ENCODE measurements around the gene RXFP3. TPM values are rescaled to one million over a fixed set of nuclear protein-coding genes. Genes with fewer than 3 reads are reported as not detected.
"Not testable (repeated sequence)": the region's sequence is repeated elsewhere in the genome, so short reads cannot be mapped to it uniquely, and the experiment has no call there.

The RXFP3 gene
- total RNA-seq, 1 experiment from 2014 or later, result not detected

- TF ChIP-seq CTCF (IDR thresholded peaks at IDR 0.05; ENCODE audit: unreplicated experiment), result no peak
- POLR2A ChIA-PET, result no interaction called here
- H3K9me3 Mint-ChIP-seq (ENCODE audit: unreplicated experiment), result peaks cover 11% of the 10 kb centered on the region
- H3K27ac Mint-ChIP-seq (ENCODE audit: low read depth, unreplicated experiment), result no peak overlapping the region
- CTCF ChIA-PET, result interaction anchor here (0.6 kb wide), 1 partner anchor 152 kb away, joined by 3 read pairs; no protein-coding TSS in a partner anchor
- no peaks in the 10 kb centered on the region for H3K36me3 Mint-ChIP-seq (ENCODE audit: insufficient read depth, unreplicated experiment)
- BruUV-seq (replicated peaks), result no TSS peak
- H3K4me3 Mint-ChIP-seq (ENCODE audit: unreplicated experiment), result no peak overlapping the region
- H3K4me1 Mint-ChIP-seq (ENCODE audit: insufficient read depth, unreplicated experiment), result no peaks in the 10 kb centered on the region
- intact Hi-C loops (cut with micrococcal nuclease), result no loop called here
- no peak for DNase-seq (ENCODE audit: unreplicated experiment)
- H3K27me3 Mint-ChIP-seq (ENCODE audit: insufficient read depth, unreplicated experiment), result peaks cover 8% of the 10 kb centered on the region
Measured at GRCh38 chr5:33905381-33905780, 30.8 kb upstream of the RXFP3 start.

- H3K4me3 Mint-ChIP-seq (ENCODE audit: unreplicated experiment); intact Hi-C loops (cut with micrococcal nuclease); H3K4me1 Mint-ChIP-seq (ENCODE audit: insufficient read depth, unreplicated experiment); POLR2A ChIA-PET; H3K27ac Mint-ChIP-seq (ENCODE audit: low read depth, unreplicated experiment); DNase-seq (ENCODE audit: unreplicated experiment); BruUV-seq (replicated peaks); H3K36me3 Mint-ChIP-seq (ENCODE audit: insufficient read depth, unreplicated experiment): not testable (repeated sequence)
- H3K9me3 Mint-ChIP-seq (ENCODE audit: unreplicated experiment), result peaks cover 11% of the 10 kb centered on the region
- CTCF ChIA-PET, result interaction anchor here (0.6 to 0.8 kb wide), 2 partner anchors 153 to 1221 kb away, joined by 3 read pairs; no protein-coding TSS in a partner anchor
- peaks cover 16% of the 10 kb centered on the region for H3K27me3 Mint-ChIP-seq (ENCODE audit: insufficient read depth, unreplicated experiment)
Measured at GRCh38 chr5:33906248-33906647, 29.9 kb upstream of the RXFP3 start.

GRCh38 chr5:33914844-33915243 is 21.3 kb upstream of the RXFP3 start:
- intact Hi-C loops (cut with micrococcal nuclease); CTCF ChIA-PET; H3K36me3 Mint-ChIP-seq (ENCODE audit: insufficient read depth, unreplicated experiment); H3K4me3 Mint-ChIP-seq (ENCODE audit: unreplicated experiment); BruUV-seq (replicated peaks); H3K4me1 Mint-ChIP-seq (ENCODE audit: insufficient read depth, unreplicated experiment); H3K27ac Mint-ChIP-seq (ENCODE audit: low read depth, unreplicated experiment); DNase-seq (ENCODE audit: unreplicated experiment); POLR2A ChIA-PET: not testable (repeated sequence)
- peaks cover 13% of the 10 kb centered on the region for H3K9me3 Mint-ChIP-seq (ENCODE audit: unreplicated experiment)
- peaks cover 28% of the 10 kb centered on the region for H3K27me3 Mint-ChIP-seq (ENCODE audit: insufficient read depth, unreplicated experiment)

GRCh38 chr5:33921002-33921401 is 15.2 kb upstream of the RXFP3 start:
- peaks cover 3% of the 10 kb centered on the region for H3K9me3 Mint-ChIP-seq (ENCODE audit: unreplicated experiment)
- no peaks in the 10 kb centered on the region for H3K4me1 Mint-ChIP-seq (ENCODE audit: insufficient read depth, unreplicated experiment)
- ChIA-PET CTCF (interaction anchor here (1.4 kb wide), 1 partner anchor 450 kb away, joined by 4 read pairs; no protein-coding TSS in a partner anchor), POLR2A (no interaction called here)
- no peak for TF ChIP-seq CTCF (IDR thresholded peaks at IDR 0.05; ENCODE audit: unreplicated experiment)
- intact Hi-C loops (cut with micrococcal nuclease), result no loop called here
- no TSS peak for BruUV-seq (replicated peaks)
- no peak overlapping the region for H3K27ac Mint-ChIP-seq (ENCODE audit: low read depth, unreplicated experiment)
- no peak overlapping the region for H3K4me3 Mint-ChIP-seq (ENCODE audit: unreplicated experiment)
- no peaks in the 10 kb centered on the region for H3K36me3 Mint-ChIP-seq (ENCODE audit: insufficient read depth, unreplicated experiment)
- H3K27me3 Mint-ChIP-seq (ENCODE audit: insufficient read depth, unreplicated experiment), result no peaks in the 10 kb centered on the region
- no peak for DNase-seq (ENCODE audit: unreplicated experiment)

GRCh38 chr5:33925278-33925677 is 10.9 kb upstream of the RXFP3 start:
- H3K9me3 Mint-ChIP-seq (ENCODE audit: unreplicated experiment), result no peaks in the 10 kb centered on the region
- ChIA-PET CTCF (no interaction called here), POLR2A (interaction anchor here (0.6 kb wide), 1 partner anchor 367 kb away, joined by 3 read pairs; no protein-coding TSS in a partner anchor)
- no peak for TF ChIP-seq CTCF (IDR thresholded peaks at IDR 0.05; ENCODE audit: unreplicated experiment)
- no peak overlapping the region for H3K27ac Mint-ChIP-seq (ENCODE audit: low read depth, unreplicated experiment)
- H3K36me3 Mint-ChIP-seq (ENCODE audit: insufficient read depth, unreplicated experiment), result no peaks in the 10 kb centered on the region
- H3K4me3 Mint-ChIP-seq (ENCODE audit: unreplicated experiment), result no peak overlapping the region
- no peak for DNase-seq (ENCODE audit: unreplicated experiment)
- no peaks in the 10 kb centered on the region for H3K4me1 Mint-ChIP-seq (ENCODE audit: insufficient read depth, unreplicated experiment)
- no peaks in the 10 kb centered on the region for H3K27me3 Mint-ChIP-seq (ENCODE audit: insufficient read depth, unreplicated experiment)
- intact Hi-C loops (cut with micrococcal nuclease), result no loop called here
- BruUV-seq (replicated peaks), result no TSS peak
